HuH-7 (cell line): ENCODE measurements around the gene RPH3AL.
A peak's percentile ranks its signal among the peaks of the same experiment; 100 is the strongest.
"Not testable (repeated sequence)": the region's sequence is repeated elsewhere in the genome, so short reads cannot be mapped to it uniquely, and the experiment has no call there.

ENCODE experiments used
- DNase-seq: peaks from one replicate; pipeline ENCODE4 v3.0.0; 2011; ENCODE audit warnings: low spot score

RPH3AL gene

GRCh38 chr17:282000-282911, 70.4 kb downstream of the RPH3AL start:
- peak; percentile 47 for DNase-seq

DNA sequence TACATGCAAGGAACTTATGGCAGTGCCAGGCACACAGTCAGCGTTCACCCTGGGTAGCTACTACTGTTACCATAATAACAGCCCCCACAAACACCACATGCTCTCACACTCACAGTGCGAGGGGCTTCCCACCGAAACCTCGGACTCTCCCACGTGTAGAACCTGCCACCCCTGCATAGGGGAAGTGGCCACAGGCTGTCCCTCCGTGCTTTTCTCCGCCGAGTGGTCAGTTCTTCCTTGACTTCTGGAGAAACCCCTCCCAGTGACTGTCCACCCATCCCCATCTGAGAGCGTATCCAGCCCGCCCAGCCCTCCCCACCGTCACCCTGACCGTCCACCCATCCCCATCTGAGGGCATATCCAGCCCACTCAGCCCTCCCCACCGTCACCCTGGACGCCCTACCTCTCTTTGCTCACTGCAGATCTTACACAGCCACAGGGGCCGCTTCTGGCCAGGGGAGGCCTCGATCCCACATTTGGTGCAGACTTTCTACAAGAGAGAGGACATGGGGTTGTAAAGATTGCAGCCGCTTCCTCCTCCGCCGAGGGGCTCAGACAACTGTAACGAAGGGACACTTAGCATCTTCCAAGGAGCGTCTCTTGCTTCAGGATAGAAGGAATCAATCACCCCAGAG, 71.1 kb downstream of the RPH3AL start:
- no peak for DNase-seq

DNA sequence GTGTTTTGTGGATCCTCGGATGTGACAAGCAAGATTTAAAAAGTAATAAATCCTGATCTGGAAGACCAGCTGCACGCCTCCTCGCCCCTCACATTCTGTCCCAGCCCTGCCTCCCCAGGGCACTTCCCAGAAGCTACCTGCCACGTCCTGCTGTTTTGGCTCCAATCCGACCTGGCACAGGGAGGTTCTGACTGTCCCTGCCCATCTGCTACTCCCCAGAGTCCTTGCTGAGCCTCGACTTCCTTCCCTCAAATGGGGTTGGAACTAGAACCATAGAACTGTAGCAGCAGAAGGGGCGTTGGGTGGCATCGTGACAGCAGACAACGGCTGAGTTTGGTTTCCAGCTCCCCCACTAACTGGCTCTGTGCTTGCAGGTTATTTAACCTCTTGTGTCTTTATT, 71.7 kb downstream of the RPH3AL start:
- no peak for DNase-seq

DNA sequence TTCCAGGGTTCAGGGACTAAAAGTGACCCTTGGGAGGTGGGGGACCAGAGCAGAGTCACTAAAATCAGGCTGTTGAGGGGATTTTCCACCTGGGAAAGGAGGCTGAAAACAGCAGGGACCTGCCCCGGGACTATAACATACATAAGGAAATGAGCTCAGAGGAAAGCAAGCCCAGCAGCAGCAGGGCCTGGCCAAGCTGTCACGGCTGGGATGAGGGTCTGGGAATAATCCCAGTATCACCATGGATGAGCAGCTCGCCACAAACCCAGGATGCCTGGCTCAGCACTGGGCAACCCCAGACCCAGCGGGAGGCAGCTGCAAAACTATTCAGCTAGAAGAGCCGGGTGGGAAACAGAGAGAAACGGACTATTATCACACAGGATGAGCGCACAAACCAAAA, 72.4 kb downstream of the RPH3AL start:
- DNase-seq: no peak

DNA sequence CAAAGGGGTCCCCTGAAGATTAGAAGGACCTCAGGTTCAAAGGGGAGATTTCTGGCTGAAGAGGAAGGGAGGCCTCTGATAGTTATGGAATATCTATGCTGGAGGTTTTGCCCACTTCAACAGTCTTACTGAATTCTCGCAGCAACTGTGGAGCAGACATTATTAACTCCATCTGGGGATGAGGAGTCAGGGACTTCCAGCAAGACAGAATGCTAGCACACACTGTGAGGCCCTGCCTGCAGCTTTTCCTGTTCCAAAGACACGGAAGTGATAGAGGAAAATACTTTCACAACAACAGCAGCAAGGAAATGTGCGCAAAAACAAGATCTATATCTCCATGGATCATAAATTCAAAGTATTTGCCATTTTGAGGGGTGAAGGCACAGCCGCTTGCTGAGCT, 72.8 kb downstream of the RPH3AL start:
- DNase-seq: no peak

DNA sequence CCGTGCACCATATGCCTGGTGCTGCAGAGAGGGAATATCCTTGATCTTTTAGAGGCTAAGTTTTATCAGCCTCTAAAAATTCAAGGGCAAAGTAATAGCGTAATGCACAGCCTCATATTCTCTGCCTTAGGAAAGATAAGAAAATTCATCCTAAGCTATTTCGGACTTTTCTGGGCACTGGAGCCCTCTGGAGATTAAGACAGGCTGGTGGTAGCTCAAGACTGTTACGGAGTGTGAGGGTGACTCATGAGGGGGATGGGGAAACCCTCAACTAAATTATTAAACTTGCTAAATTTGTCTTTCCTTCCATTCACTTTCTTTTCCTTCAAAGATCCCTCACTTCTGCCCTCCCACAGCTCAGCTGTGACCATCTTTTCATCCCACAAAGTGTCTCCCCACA, 73.3 kb downstream of the RPH3AL start:
- DNase-seq: no peak

GRCh38 chr17:278676-279059, 73.9 kb downstream of the RPH3AL start:
- DNase-seq: no peak

- DNase-seq: no peak
Measured at GRCh38 chr17:278055-278675, 74.4 kb downstream of the RPH3AL start.

DNA sequence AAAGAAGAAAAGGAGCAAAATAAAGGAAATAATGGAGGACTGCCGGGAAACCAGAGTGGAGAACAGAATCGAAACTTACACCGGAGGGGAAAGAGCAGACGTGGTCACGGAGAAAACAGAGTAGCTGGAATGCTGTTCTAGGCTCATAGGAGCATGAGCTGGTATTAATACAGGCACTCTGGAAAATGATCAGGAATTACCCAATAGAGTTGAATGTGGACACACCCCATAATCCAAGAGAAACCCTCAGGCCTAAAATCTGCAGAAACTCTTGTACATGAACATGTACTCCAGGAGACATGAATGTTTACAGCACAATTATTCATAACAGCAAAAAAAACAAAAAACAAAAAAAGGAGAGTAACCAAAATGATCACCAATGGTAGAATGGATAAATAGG, 77.7 kb downstream of the RPH3AL start:
- no peak for DNase-seq

DNA sequence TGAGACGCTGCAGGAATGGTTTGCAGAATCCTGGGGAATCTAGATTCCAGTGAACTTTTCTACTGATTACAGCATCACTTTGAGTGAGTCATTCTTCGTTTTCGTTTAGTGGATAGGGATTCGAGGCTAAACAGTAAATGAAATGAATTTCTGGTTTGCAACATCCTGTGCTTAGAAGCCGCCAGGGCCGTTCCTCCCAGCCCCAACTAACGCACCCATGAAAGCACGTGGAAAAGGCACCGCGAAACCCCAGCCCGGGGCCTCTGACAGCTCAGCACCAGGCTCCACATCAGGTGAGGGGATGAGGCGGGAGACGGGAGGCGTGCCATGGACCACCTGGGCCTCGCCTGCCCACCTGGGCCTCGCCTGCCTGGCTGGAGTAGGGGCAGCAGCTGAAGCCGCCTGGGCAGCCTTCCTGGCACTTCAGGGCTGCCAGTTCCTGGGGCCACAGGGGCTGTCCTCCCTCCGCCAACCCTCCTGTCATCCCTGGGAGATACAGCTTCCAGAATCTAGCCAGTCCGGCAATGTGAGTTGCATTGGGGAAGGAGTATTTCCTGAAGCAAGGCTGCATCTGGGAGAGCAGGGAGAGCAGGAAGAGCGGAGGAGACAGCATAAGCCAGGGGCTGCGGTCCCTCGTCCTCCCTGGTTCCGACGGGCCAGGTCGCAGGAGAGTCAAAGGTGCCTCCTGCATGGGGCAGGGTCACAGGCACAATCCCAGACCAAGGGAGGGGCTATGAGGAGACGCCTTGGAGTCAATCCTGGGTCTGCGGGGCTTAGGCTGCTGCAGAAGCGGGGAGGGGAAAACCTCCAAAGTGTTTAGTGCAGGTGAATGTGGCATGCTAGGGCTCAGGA, 78.4 kb downstream of the RPH3AL start:
- no peak for DNase-seq

- not testable (repeated sequence) for DNase-seq
Measured at GRCh38 chr17:272856-273255, 79.8 kb downstream of the RPH3AL start.

DNA sequence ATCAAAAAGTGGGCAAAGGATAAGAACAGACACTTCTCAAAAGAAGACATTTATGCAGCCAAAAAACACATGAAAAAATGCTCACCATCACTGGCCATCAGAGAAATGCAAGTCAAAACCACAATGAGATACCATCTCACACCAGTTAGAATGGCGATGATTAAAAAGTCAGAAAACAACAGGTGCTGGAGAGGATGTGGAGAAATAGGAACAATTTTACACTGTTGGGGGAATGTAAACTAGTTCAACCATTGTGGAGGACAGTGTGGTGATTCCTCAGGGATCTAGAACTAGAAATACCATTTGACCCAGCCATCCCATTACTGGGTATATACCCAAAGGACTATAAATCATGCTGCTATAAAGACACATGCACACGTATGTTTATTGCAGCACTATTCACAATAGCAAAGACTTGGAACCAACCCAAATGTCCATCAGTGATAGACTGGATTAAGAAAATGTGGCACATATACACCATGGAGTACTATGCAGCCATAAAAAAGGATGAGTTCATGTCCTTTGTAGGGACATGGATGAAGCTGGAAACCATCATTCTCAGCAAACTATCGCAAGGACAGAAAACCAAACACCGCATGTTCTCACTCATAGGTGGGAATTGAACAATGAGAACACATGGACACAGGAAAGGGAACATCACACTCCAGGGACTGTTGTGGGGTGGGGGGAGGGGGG, 80.5 kb downstream of the RPH3AL start:
- DNase-seq: not testable (repeated sequence)

GRCh38 chr17:269616-270514, 82.7 kb downstream of the RPH3AL start:
- no peak for DNase-seq

DNA sequence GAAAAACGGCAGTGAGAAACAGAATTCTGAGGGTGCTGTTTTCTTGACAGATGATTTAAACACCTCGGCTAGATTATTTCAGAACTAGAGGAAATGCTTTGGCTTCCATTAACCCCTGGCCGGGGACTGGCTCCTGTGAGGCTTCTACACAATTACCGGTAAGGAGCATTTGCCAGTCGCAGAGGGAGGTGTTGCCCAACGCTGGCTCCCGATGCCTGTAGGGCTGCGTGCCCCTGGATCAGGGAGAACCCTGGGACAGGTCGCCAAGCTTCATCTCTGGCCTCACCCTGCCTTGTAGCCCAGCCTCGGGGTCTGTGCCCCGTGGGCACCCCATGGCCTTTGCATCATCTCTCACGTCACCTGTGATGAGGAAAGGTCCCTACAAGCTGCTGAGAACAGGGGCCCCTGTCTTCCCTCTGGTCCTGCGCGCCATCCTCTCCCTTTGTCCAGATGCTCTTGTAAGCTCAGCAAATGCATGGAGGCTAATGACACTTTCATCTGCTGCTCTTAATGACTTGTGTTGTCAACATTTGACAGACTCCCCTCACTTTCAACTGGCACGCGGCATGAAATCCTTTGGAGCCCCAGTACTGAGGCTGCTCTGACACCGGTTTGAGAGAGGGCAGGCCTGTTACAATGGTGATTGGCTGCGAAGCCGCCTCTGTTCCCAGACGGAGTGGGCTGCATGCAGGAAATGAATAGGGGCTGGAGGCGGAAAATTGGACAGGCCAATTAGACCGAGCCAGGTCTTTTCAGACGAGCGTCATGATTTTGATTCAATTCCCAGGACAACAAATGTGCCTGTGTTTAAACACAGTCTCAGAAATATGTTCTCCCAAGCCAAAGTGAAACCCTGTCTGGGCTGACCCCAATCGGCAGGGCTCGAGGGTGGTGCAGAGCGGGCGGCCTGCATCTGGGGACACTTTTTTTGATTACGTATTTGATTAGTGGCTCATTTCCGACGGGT, 85.6 kb downstream of the RPH3AL start:
- no peak for DNase-seq

DNA sequence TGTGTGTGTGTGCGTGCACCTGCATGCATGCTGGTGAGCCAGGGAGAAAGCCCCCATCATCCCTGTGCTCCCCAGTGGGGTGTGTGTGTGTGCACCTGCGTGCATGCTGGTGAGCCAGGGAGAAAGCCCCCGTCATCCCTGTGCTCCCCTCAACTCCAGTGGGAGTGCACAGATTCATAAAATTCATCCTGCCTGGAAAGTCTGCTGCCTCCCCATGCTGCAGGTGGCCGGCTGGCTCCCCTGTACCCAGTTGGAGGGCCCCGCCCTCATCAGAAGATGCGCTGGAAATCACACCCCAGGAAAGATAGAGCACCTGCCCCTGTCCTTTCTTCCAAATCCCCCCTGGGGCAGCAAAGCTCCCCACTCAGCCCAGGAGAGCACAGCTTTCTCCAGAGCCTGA, 86.4 kb downstream of the RPH3AL start:
- no peak for DNase-seq

DNA sequence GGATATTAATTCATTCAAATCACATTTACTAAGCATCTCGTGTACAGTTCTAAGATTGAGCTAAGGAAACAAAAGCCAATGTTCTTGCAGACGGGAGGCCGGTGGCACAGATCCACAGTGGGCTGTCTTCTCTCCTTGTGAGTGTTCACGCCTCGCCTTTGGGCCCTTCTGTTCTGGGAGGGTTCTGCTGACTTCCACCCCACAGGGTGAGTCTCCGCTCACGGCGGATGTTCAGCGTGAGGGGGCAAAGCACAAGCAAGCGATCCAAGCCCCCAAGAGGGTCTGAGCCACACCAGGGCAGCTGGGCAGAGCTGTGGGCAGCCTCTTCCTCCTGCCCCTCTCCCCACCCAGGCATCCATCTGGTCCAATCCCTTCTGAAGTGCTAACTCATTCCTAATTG, 86.9 kb downstream of the RPH3AL start:
- DNase-seq: no peak

- DNase-seq: no peak
Measured at GRCh38 chr17:263773-264172, 88.8 kb downstream of the RPH3AL start.

GRCh38 chr17:263271-263670, 89.3 kb downstream of the RPH3AL start:
- no peak for DNase-seq

DNA sequence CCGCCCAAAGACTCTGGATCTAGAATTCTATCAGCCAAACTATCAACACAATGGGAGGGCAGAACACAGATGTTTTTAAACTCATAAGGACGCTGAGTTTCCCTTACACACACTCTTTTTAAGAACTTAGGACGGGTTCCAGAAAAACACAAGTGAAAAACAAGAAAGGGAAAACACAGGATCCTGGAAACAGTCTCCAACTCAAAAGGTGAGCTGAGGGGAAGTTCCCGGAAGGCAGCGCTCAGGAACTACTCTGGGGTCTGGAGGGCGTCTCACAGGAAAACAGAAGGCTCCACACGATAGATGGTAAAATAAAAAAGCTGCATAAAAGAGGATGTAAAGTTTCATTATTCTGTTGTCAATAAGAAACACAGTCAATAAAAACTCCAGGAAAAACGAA, 91.0 kb downstream of the RPH3AL start:
- no peak for DNase-seq
